ENCODE data around the gene NRSN2.
"Not testable (repeated sequence)": the region's sequence is repeated elsewhere in the genome, so short reads cannot be mapped to it uniquely, and the experiment has no call there.

The NRSN2 gene

DNA sequence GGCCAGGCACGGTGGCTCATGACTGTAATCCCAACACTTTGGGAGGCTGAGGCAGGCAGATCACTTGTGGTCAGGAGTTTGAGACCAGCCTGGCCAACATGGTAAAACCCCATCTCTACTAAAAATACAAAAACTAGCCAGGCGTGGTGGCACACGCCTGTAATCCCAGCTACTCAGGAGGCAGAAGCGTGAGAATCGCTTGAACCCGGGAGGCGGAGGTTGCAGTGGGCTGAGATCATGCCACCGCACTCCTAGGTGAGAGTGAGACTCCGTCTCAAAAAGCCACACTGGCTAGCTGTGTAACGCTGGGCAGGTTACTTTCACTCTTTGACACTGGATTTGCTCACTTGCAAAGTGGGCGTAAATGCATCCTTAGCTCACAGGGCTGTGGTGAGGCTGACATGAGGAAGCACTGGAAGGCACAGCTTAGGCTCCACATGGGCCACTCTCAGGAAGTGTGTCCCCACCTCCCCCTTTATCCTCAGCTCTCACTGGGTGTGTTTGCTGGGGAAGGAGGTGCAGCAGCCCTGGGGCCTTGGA is 25.7 kb downstream of the NRSN2 start:
- in situ Hi-C loops (cut with MboI; ENCODE audit: low sequenced_read_pairs): not testable (repeated sequence)

GRCh38 chr20:373171-373890 is 26.4 kb downstream of the NRSN2 start:
- in situ Hi-C loops (cut with MboI; ENCODE audit: low sequenced_read_pairs): no loop called here

DNA sequence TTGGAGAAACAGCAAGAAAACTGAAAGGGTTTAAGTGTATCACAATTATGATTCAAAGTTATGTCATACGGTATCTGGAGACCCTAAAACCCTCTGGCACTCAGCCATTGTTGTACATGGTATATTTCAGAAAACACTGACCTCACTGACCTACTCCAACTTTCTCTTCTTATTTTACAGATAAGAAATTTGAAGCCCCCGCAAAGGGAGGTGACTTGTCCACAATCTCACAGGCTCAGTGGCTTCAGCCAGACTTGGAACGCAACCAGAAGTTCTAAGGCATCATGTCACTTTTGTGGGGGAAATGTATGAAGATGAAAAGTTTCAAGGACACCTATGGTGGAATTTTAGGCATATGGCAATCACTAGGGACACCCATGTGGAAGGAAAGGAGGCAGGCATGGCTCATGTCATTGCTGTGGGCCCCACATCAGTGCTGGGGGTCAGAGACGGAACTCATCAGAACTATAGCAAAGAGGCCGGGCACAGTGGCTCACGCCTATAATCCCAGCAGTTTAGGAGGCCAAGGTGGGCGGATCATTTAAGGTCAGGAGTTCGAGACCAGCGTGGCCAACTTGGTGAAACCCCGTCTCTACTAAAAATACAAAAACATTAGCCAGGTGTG is 28.5 kb downstream of the NRSN2 start:
- in situ Hi-C loops (cut with MboI; ENCODE audit: low sequenced_read_pairs): no loop called here

GRCh38 chr20:376089-376488 is 29.2 kb downstream of the NRSN2 start:
- in situ Hi-C loops (cut with MboI; ENCODE audit: low sequenced_read_pairs): no loop called here

- in situ Hi-C loops (cut with MboI; ENCODE audit: low sequenced_read_pairs): no loop called here
These were observed 29.8 kb downstream of the NRSN2 start for GRCh38 chr20:376750-377149.

DNA sequence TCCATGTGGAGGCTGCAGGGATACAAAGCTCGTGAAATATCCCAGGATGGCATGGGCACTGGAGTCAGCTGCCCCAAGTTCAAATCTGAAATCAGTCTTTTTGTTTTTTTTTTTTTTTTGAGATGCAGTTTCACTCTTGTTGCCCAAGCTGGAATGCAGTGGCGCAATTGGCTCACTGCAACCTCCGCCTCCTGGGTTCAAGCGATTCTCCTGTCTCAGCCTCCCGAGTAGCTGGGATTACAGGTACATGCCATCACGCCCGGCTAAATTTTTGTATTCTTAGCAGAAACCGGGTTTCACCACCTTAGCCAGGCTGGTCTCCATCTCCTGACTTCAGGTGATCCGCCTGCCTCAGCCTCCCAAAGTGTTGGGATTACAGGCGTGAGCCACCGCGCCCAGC is 30.7 kb downstream of the NRSN2 start:
- in situ Hi-C loops (cut with MboI; ENCODE audit: low sequenced_read_pairs): not testable (repeated sequence)

GRCh38 chr20:378961-379336 is 32.0 kb downstream of the NRSN2 start:
- in situ Hi-C loops (cut with MboI; ENCODE audit: low sequenced_read_pairs): no loop called here

GRCh38 chr20:380763-381580 is 34.1 kb downstream of the NRSN2 start:
- in situ Hi-C loops (cut with MboI; ENCODE audit: low sequenced_read_pairs): no loop called here

GRCh38 chr20:381581-382290 is 34.8 kb downstream of the NRSN2 start:
- in situ Hi-C loops (cut with MboI; ENCODE audit: low sequenced_read_pairs): no loop called here

DNA sequence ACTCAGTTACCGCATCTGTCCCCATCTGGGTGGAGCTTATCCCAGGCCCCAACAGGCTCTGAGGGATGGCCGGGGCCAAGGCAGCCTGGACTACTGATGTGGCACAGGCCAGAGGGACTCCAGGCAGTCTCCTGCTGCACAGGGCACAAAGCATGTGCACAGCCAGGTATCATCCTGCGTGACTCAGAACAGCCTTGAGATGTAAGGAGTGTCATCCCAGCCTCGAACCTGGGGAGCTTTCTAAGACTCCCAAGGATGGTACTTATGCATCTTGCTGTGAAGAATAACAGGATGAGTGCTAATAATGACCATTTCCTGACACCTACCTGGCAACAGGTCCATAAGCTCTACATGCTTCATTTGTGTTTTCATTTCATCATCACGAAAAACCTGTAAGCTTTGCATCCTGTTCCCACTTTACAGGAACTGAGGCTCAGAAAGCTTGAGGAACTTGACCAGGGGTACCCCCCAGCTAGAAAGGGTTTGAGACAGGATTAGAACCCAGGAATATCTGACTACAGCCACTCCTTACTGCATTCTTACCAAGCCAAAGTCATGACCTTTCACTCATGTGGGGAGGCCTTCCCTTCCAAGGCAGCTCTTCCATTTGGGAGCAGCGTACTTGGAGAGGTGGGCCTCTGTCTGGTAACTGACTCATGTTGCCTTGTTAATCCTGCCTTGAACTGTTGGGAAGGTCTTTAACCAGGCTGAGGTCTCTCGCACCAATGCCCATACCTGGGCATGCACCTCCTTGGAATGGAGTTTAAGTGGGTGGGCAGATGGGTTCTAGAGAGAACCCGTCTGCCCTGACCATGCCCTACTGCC is 35.6 kb downstream of the NRSN2 start:
- in situ Hi-C loops (cut with MboI; ENCODE audit: low sequenced_read_pairs): no loop called here

DNA sequence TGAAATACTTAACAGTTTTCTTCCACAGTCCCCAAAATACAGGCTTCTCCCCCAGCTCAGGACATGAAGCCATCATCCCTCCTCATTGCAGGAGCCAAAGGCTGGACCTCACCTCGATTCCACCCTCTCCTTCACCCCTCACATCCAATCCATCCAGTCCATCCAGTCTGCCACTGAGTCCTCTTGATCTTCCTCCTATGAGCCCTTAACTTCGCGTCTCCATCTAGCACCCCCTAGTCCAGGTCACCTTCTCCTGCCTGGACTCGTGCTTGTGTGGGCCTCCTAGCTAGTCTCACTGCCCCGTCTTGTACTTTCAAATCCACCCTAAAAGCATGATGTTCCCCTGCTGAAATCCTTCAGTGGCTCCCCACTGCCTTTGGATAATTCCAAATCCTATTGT is 37.0 kb downstream of the NRSN2 start:
- in situ Hi-C loops (cut with MboI; ENCODE audit: low sequenced_read_pairs): no loop called here

- in situ Hi-C loops (cut with MboI; ENCODE audit: low sequenced_read_pairs): no loop called here
These were observed 37.8 kb downstream of the NRSN2 start for GRCh38 chr20:384723-385122.

DNA sequence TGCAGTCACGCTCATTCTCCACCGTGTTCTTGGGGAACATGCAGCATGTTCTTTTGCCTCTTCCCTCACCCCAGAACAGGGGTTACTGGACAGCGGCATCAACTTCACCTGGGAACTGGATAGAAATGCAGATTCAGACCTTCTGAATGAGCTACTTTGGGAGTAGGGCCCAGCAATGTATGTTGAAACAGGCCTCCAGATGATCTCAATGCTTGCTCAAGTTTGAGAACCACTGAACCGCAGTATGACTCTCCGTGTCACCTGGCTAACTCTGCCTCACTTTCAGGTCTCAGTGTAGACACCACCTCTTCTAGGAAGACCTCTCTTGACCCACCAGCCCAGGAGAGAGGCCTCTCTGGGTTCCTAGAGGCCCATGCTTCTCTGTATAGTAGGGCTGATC is 38.5 kb downstream of the NRSN2 start:
- in situ Hi-C loops (cut with MboI; ENCODE audit: low sequenced_read_pairs): no loop called here

DNA sequence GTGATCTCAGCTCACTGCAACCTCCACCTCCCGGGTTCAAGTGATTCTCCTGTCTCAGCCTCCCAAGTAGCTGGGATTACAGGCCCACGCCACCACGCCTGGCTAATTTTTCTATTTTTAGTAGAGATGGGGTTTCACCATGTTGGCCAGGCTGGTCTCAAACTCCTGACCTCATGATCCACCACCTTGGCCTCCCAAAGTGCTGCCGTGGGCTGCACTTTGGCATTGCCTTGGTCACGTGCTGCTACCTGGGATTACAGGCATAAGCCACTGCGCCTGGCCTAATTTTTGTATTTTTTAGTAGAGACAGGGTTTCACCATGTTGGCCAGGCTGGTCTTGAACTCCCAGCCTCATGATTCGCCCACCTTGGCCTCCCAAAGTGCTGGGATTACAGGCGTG is 39.7 kb downstream of the NRSN2 start:
- in situ Hi-C loops (cut with MboI; ENCODE audit: low sequenced_read_pairs): not testable (repeated sequence)

GRCh38 chr20:387520-387919 is 40.6 kb downstream of the NRSN2 start:
- in situ Hi-C loops (cut with MboI; ENCODE audit: low sequenced_read_pairs): no loop called here

DNA sequence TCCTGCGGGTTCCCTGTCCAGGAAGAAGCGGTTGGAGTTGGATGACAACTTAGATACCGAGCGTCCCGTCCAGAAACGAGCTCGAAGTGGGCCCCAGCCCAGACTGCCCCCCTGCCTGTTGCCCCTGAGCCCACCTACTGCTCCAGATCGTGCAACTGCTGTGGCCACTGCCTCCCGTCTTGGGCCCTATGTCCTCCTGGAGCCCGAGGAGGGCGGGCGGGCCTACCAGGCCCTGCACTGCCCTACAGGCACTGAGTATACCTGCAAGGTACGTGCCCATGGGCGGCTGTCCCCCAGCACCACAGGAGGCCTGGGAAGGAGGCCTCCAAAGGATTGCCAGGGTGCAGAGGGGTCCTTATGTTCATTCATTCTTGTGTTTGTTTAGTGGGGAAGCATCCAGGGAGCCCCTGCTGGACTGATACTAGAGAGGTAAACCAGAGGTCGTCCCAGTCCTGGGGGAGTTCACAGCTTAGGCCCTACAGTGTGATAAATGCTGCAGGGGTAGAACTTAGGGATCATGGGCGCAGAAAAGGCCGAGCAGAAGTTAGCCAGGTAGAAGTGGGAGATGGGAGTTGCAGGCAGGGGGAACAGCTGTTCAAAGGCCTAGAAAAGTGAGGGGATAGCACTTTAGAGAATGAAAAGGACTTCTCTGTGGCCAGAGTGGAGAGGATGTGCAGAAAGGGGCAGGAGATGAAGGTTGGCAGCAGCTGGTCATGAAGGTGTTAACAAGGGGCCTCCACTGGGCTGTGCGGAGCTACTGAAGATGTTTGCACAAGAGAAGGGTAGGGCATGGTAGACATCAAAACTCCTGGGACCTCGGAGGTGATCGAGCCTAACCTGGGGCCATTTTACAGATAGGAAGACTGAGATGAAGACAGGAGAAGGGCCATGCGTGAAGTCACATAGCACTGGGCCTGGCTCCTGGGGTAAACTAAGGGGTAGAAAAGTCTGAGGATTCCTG is 41.4 kb downstream of the NRSN2 start:
- in situ Hi-C loops (cut with MboI; ENCODE audit: low sequenced_read_pairs): no loop called here

DNA sequence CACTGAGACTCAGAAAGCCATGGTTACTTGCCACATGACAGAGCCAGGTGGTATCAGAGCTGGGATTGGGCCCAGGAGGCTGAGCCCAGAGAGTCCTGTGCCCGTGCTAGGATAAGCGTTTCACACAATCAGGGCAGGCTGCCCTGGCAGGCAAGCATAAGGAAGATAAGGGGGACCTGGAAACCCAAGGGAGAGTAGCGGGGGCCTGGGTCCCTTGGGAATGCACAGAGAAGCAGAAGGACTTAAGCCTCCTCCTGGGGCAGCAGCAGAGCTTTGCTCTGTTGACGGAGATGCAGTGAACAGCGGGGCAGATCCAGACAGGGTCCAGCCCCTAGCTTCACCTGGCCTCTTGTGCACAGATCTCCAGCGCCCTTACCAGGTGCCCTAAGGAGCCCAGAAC is 42.3 kb downstream of the NRSN2 start:
- in situ Hi-C loops (cut with MboI; ENCODE audit: low sequenced_read_pairs): no loop called here

GRCh38 chr20:391041-391711 is 44.3 kb downstream of the NRSN2 start:
- in situ Hi-C loops (cut with MboI; ENCODE audit: low sequenced_read_pairs): no loop called here

DNA sequence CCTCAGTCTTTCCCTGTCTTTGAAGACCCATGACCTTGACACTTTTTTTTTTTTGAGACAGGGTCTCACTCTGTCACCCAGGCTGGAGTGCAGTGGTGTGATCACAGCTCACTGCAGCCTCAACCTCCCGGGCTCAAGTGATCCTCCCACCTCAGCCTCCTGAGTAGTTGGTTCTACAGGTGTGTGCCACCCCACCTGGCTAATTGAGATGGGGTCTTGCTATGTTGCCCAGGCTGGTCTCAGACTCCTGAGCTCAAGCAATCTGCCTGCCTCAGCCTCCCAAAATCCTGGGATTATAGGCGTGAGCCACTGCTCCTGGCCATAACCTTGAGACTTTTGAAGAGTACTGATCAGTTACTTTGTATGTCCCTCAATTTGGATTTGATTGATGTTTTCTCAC is 46.4 kb downstream of the NRSN2 start:
- in situ Hi-C loops (cut with MboI; ENCODE audit: low sequenced_read_pairs): not testable (repeated sequence)
